Common myeloid progenitor, CD34-positive (primary cell): ENCODE data around the gene PKP1.

ENCODE experiments used
- CTCF ChIA-PET: fragments of 350-600 bp; sonication (Branson Sonifier 250); formaldehyde crosslinking; loops from one replicate; lab custom pipeline; 2021; ENCODE audit warnings: antibody characterized with exemption; lab: Charles Lee
- POLR2A ChIA-PET: fragments of 350-600 bp; sonication (Branson Sonifier 250); formaldehyde crosslinking; loops from one replicate; lab custom pipeline; 2021; ENCODE audit warnings: antibody characterized with exemption; lab: Charles Lee
- DNase-seq, 3 donors: peaks; one replicate each; pipeline versions ENCODE4 v3.0.0 to v3.0.0-alpha.2; 2013
- H3K27ac ChIP-seq, 2 experiments: 1 replicate in 1 of 2; 2 replicates in 1 of 2; pipeline ENCODE4 v1.7.0; 2013; ENCODE audit warnings: inconsistent platforms in 2 of 2, low read length in 2 of 2, mild to moderate bottlenecking in 2 of 2, low read depth in 1 of 2, moderate library complexity in 1 of 2; ENCODE audit not compliant: severe bottlenecking in 2 of 2, insufficient read depth in 1 of 2, poor library complexity in 1 of 2
- H3K27me3 ChIP-seq, 5 experiments: replicated peaks in 2 of 5; 1 replicate in 3 of 5; 2 replicates in 2 of 5; pipeline versions ENCODE4 v1.6.1 to v1.7.0; 2013; ENCODE audit warnings: low read length in 4 of 5, mild to moderate bottlenecking in 2 of 5, moderate library complexity in 2 of 5, inconsistent platforms in 1 of 5; ENCODE audit not compliant: insufficient read depth in 5 of 5, control insufficient read depth in 4 of 5
- H3K36me3 ChIP-seq, 4 experiments: 1 replicate in 2 of 4; 2 replicates in 2 of 4; pipeline versions ENCODE4 v1.6.1 to v1.7.0; 2013; ENCODE audit warnings: low read length in 3 of 4, control low read depth in 1 of 4, mild to moderate bottlenecking in 1 of 4; ENCODE audit not compliant: control insufficient read depth in 4 of 4, insufficient read depth in 4 of 4
- H3K4me1 ChIP-seq, 4 experiments: 1 replicate in 3 of 4; 2 replicates in 1 of 4; pipeline versions ENCODE4 v1.6.1 to v1.7.1; 2013; ENCODE audit warnings: low read length in 3 of 4, mild to moderate bottlenecking in 3 of 4, control low read depth in 1 of 4, inconsistent platforms in 1 of 4, moderate library complexity in 1 of 4; ENCODE audit not compliant: control insufficient read depth in 4 of 4, insufficient read depth in 4 of 4; ENCODE audit errors: control extremely low read depth in 1 of 4
- H3K4me3 ChIP-seq, 7 experiments: 1 replicate in 4 of 7; 2 replicates in 3 of 7; pipeline versions ENCODE4 v1.5.1 to v1.7.0; 2013; ENCODE audit warnings: mild to moderate bottlenecking in 7 of 7, low read length in 6 of 7, moderate library complexity in 6 of 7, inconsistent platforms in 2 of 7, low read depth in 2 of 7, control low read depth in 1 of 7; ENCODE audit not compliant: insufficient read depth in 4 of 7, control insufficient read depth in 1 of 7; ENCODE audit errors: extremely low read depth in 1 of 7
- H3K9me3 ChIP-seq, 5 experiments: 1 replicate in 4 of 5; 2 replicates in 1 of 5; pipeline versions ENCODE4 v1.6.1 to v1.7.1; 2013; ENCODE audit warnings: low read length in 4 of 5, mild to moderate bottlenecking in 2 of 5, inconsistent platforms in 1 of 5, low read depth in 1 of 5, moderate library complexity in 1 of 5; ENCODE audit not compliant: control insufficient read depth in 4 of 5, insufficient read depth in 2 of 5; ENCODE audit errors: control extremely low read depth in 1 of 5
- WGBS: methylation state at CpG from one replicate; pipeline ENCODE4 v1.1.5; 2013; ENCODE audit not compliant: insufficient coverage; 5-methylcytosine and 5-hydroxymethylcytosine counted together

The PKP1 gene

GRCh38 chr1:201295861-201296260 is 12.6 kb downstream of the PKP1 start:
- WGBS: 67% methylated on average over 2 of the region's 3 CpGs
- H3K36me3 ChIP-seq: no peaks in the 10 kb centered on the region
- H3K4me3 ChIP-seq: no peak overlapping the region
- H3K27me3 ChIP-seq: peaks cover 0 to 27% (median 12%) of the 10 kb centered on the region in 5 experiments
- DNase-seq: no peak
- H3K4me1 ChIP-seq: no peaks in the 10 kb centered on the region
- H3K27ac ChIP-seq: no peak overlapping the region
- ChIA-PET POLR2A (no interaction called here), CTCF (no interaction called here)
- H3K9me3 ChIP-seq: no peaks in the 10 kb centered on the region

GRCh38 chr1:201296352-201296751 is 13.0 kb downstream of the PKP1 start:
- H3K4me3 ChIP-seq: no peak overlapping the region
- no peak overlapping the region for H3K27ac ChIP-seq
- ChIA-PET CTCF (interaction anchor here (1.0 kb wide), 1 partner anchor 42 kb away, joined by 3 read pairs; no protein-coding TSS in a partner anchor), POLR2A (no interaction called here)
- 94% methylated on average over 3 of the region's 4 CpGs for WGBS
- no peak for DNase-seq
- no peaks in the 10 kb centered on the region for H3K4me1 ChIP-seq
- H3K27me3 ChIP-seq: peaks cover 0 to 28% (median 12%) of the 10 kb centered on the region in 5 experiments
- H3K9me3 ChIP-seq: no peaks in the 10 kb centered on the region
- no peaks in the 10 kb centered on the region for H3K36me3 ChIP-seq

- DNase-seq: no peak
- H3K4me1 ChIP-seq: no peaks in the 10 kb centered on the region
Observed at GRCh38 chr1:201298396-201299381, 15.4 kb downstream of the PKP1 start.

GRCh38 chr1:201299968-201300367 is 16.7 kb downstream of the PKP1 start:
- no peak overlapping the region for H3K4me3 ChIP-seq
- no peaks in the 10 kb centered on the region for H3K4me1 ChIP-seq
- no peak overlapping the region for H3K27ac ChIP-seq
- H3K9me3 ChIP-seq: no peaks in the 10 kb centered on the region
- peaks cover 0 to 32% (median 10%) of the 10 kb centered on the region in 5 experiments for H3K27me3 ChIP-seq
- ChIA-PET POLR2A (no interaction called here), CTCF (interaction anchor here (1.3 kb wide), 1 partner anchor 9 kb away, joined by 3 read pairs; no protein-coding TSS in a partner anchor)
- 80% methylated on average over 6 of the region's 6 CpGs for WGBS
- no peaks in the 10 kb centered on the region for H3K36me3 ChIP-seq
- no peak for DNase-seq

More at GRCh38 chr1:201298396-201299381, 15.4 kb downstream of the PKP1 start:
- no peaks in the 10 kb centered on the region for H3K36me3 ChIP-seq
- H3K4me3 ChIP-seq: no peak overlapping the region
- ChIA-PET CTCF (interaction anchor here (1.1 to 2.6 kb wide), 3 partner anchors 7 to 63 kb away, joined by 3 to 9 read pairs (median 8); no protein-coding TSS in a partner anchor), POLR2A (no interaction called here)
- peaks cover 0 to 29% (median 12%) of the 10 kb centered on the region in 5 experiments for H3K27me3 ChIP-seq
- no peak overlapping the region for H3K27ac ChIP-seq
- 95% methylated on average over 7 of the region's 7 CpGs for WGBS
- H3K9me3 ChIP-seq: no peaks in the 10 kb centered on the region

GRCh38 chr1:201300641-201301040 is 17.3 kb downstream of the PKP1 start:
- no peaks in the 10 kb centered on the region for H3K9me3 ChIP-seq
- ChIA-PET POLR2A (no interaction called here), CTCF (interaction anchor here (1.1 to 1.3 kb wide), 2 partner anchors 8 to 46 kb away, joined by 3 read pairs; no protein-coding TSS in a partner anchor)
- H3K36me3 ChIP-seq: no peaks in the 10 kb centered on the region
- 70% methylated on average over 4 of the region's 4 CpGs for WGBS
- no peaks in the 10 kb centered on the region for H3K4me1 ChIP-seq
- no peak overlapping the region for H3K4me3 ChIP-seq
- peaks cover 0 to 31% (median 8%) of the 10 kb centered on the region in 5 experiments for H3K27me3 ChIP-seq
- DNase-seq: no peak
- no peak overlapping the region for H3K27ac ChIP-seq

GRCh38 chr1:201302163-201303152 is 19.2 kb downstream of the PKP1 start:
- no peak for DNase-seq
- CTCF ChIA-PET: interaction anchor here (1.0 to 1.6 kb wide), 3 partner anchors 26 to 59 kb away, joined by 3 to 4 read pairs (median 4); no protein-coding TSS in a partner anchor
- peaks cover 0 to 26% (median 10%) of the 10 kb centered on the region in 5 experiments for H3K27me3 ChIP-seq

More at GRCh38 chr1:201302163-201303152, 19.2 kb downstream of the PKP1 start:
- POLR2A ChIA-PET: no interaction called here
- Histone ChIP-seq H3K27ac (no peak overlapping the region), H3K4me3 (no peak overlapping the region), H3K9me3 (no peaks in the 10 kb centered on the region), H3K36me3 (no peaks in the 10 kb centered on the region), H3K4me1 (no peaks in the 10 kb centered on the region)
- WGBS: 89% methylated on average over 15 of the region's 20 CpGs
